T-helper 2 cell treated with Interferon-gamma antibody and Interleukin-4, amounts not matched to agents 5 μg/mL and 100 μg/mL, for 36 hours (primary cell): ENCODE results near the gene GLIPR2.
"Not testable (repeated sequence)": the region's sequence is repeated elsewhere in the genome, so short reads cannot be mapped to it uniquely, and the experiment has no call there.

Source experiments
- DNase-seq: peaks from one replicate; pipeline ENCODE4 v3.0.0; 2021; ENCODE audit warnings: low spot score
- H3K27ac Mint-ChIP-seq: one replicate; pipeline ENCODE4 v1.8.0; 2021; ENCODE audit warnings: mild to moderate bottlenecking, mixed read lengths
- H3K27me3 Mint-ChIP-seq: one replicate; pipeline ENCODE4 v1.8.0; 2021; ENCODE audit warnings: low read depth, mixed read lengths
- H3K36me3 Mint-ChIP-seq: one replicate; pipeline ENCODE4 v1.8.0; 2021; ENCODE audit warnings: low read depth, mixed read lengths
- H3K4me1 Mint-ChIP-seq: one replicate; pipeline ENCODE4 v1.8.0; 2021; ENCODE audit warnings: low read depth, mixed read lengths
- H3K4me3 Mint-ChIP-seq: one replicate; pipeline ENCODE4 v1.8.0; 2022; ENCODE audit warnings: mild to moderate bottlenecking, moderate library complexity, mixed read lengths
- H3K9me3 Mint-ChIP-seq: one replicate; pipeline ENCODE4 v1.8.0; 2021; ENCODE audit warnings: mixed read lengths

Gene GLIPR2

DNA sequence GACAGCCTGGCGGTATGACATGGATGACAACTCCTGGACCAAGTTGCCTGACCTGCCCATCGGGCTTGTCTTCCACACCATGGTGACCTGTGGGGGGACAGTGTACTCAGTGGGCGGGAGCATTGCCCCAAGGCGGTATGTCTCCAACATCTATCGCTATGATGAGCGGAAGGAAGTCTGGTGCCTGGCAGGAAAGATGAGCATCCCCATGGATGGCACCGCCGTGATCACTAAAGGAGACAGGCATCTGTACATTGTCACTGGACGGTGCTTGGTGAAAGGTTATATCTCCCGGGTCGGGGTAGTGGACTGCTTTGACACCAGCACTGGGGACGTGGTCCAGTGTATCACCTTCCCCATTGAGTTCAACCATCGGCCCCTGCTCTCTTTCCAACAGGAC lies 34.0 kb downstream of the GLIPR2 start:
- H3K36me3 Mint-ChIP-seq = no peaks in the 10 kb centered on the region
- no peak overlapping the region for H3K27ac Mint-ChIP-seq
- no peaks in the 10 kb centered on the region for H3K9me3 Mint-ChIP-seq
- no peak for DNase-seq
- H3K4me1 Mint-ChIP-seq = peaks cover 11% of the 10 kb centered on the region
- no peak overlapping the region for H3K4me3 Mint-ChIP-seq
- peaks cover 2% of the 10 kb centered on the region for H3K27me3 Mint-ChIP-seq

DNA sequence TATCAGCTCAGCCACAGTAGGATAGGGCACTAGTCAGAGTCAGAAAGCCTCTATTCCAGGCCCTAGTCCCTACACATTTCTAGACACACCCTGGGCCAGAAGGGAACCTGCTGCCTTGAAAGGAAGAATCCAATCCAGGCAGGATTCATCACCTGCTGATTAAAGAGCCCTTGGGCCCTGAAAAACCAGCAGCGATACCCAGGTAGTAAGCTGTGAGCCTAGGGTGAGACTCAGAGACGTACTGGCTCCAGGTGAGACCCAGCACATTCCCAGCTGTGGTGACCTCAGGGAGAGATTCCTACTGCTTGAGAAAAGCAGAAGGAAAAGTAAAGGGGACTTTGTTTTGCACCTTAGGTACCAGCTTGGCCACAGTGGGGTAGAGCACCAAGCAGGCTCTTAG lies 37.3 kb downstream of the GLIPR2 start:
- Mint-ChIP-seq H3K9me3 (no peaks in the 10 kb centered on the region), H3K4me1 (peaks cover 6% of the 10 kb centered on the region), H3K27me3 (peaks cover 2% of the 10 kb centered on the region), H3K4me3 (no peak overlapping the region), H3K27ac (no peak overlapping the region), H3K36me3 (no peaks in the 10 kb centered on the region)
- no peak for DNase-seq

DNA sequence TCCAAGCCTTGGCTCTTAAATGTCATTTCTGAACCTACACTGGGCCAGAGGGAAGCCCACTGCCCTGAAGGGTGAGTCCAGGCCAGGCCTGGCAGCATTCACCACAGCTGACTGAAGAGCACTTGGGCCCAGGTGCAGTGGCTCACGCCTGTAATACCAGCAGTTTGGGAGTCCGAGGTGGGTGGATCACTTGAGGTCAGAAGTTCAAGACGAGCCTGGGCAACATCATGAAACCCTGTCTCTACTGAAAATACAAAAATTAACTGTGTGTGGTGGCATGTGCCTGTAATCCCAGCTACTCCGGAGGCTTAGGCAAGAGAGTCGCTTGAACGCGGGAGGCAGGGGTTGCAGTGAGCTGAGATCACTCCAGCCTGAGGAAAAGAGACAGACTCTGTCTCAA lies 37.7 kb downstream of the GLIPR2 start:
- no peaks in the 10 kb centered on the region for H3K36me3 Mint-ChIP-seq

DNA sequence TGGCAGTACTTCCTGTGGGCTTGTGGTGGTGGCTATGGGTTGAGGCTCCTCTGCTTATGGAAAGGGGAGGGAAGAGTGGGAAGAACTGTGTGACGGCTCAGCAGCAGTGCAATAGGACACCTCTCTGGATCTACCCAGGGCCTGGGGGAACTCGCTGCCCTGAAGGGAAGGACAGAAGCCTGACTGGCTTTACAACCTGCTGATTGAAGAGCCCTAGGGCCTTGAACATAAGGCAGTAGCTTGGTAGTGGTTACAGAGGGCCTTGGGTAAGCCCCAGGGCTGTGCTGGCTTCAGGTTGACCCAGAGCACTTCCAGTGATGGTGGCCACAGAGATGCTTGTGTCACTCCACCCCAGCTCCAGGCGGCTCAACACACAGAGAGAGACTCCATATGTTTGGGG lies 38.2 kb downstream of the GLIPR2 start:
- H3K36me3 Mint-ChIP-seq = no peaks in the 10 kb centered on the region
- H3K27me3 Mint-ChIP-seq = no peaks in the 10 kb centered on the region
- H3K4me3 Mint-ChIP-seq = no peak overlapping the region
- H3K9me3 Mint-ChIP-seq = no peaks in the 10 kb centered on the region
- no peak overlapping the region for H3K27ac Mint-ChIP-seq
- peaks cover 8% of the 10 kb centered on the region for H3K4me1 Mint-ChIP-seq
- no peak for DNase-seq

More for the DNA sequence above, 37.7 kb downstream of the GLIPR2 start:
- Mint-ChIP-seq H3K27me3 (no peaks in the 10 kb centered on the region), H3K4me3 (no peak overlapping the region), H3K9me3 (no peaks in the 10 kb centered on the region), H3K27ac (no peak overlapping the region), H3K4me1 (peaks cover 8% of the 10 kb centered on the region)
- DNase-seq = no peak

DNA sequence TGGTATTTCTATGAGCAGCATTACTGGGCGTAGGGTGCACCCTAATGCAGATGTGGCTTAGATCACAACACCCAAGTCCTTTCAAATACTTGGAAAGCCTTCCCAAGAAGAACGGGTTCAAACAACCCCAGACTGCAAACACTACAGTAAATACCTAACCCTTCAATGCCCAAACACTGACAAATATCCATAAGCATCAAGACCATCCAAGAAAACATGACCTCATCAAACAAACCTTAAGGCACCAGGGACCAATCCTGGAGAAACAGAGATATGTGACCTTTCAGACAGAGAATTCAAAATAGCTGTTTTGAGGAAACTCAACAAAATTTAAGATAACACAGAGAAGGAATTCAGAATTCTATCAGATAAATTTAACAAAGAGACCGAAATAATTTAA lies 38.7 kb downstream of the GLIPR2 start:
- DNase-seq, H3K9me3 Mint-ChIP-seq, H3K27ac Mint-ChIP-seq, H3K36me3 Mint-ChIP-seq, H3K27me3 Mint-ChIP-seq, H3K4me3 Mint-ChIP-seq, H3K4me1 Mint-ChIP-seq: not testable (repeated sequence)

DNA sequence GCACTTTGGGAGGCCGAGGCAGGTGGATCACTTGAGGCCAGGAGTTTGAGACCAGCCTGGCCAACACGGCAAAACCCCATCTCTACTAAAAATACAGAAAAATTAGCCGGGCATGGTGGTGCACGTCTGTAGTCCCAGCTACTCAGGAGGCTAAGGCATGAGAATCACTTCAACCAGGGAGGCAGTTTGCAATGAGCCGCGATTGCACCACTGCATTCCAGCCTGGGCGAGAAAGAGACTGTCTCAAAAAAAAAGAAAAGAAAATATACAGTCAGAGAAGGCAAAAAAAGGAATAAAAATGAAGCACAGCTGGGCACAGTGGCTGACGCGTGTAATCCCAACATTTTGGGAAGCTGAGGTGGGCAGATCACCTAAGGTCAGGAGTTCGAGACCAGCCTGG lies 40.0 kb downstream of the GLIPR2 start:
- DNase-seq, H3K9me3 Mint-ChIP-seq, H3K4me3 Mint-ChIP-seq, H3K4me1 Mint-ChIP-seq, H3K27ac Mint-ChIP-seq, H3K36me3 Mint-ChIP-seq, H3K27me3 Mint-ChIP-seq: not testable (repeated sequence)

GRCh38 chr9:36177571-36177970 lies 41.0 kb downstream of the GLIPR2 start:
- DNase-seq = no peak
- peaks cover 8% of the 10 kb centered on the region for H3K27me3 Mint-ChIP-seq
- peaks cover 8% of the 10 kb centered on the region for H3K4me1 Mint-ChIP-seq
- no peaks in the 10 kb centered on the region for H3K36me3 Mint-ChIP-seq
- no peak overlapping the region for H3K4me3 Mint-ChIP-seq
- H3K9me3 Mint-ChIP-seq = no peaks in the 10 kb centered on the region
- no peak overlapping the region for H3K27ac Mint-ChIP-seq

GRCh38 chr9:36180243-36180642 lies 43.7 kb downstream of the GLIPR2 start:
- not testable (repeated sequence) for DNase-seq, H3K4me3 Mint-ChIP-seq, H3K4me1 Mint-ChIP-seq, H3K36me3 Mint-ChIP-seq, H3K27me3 Mint-ChIP-seq, H3K27ac Mint-ChIP-seq, H3K9me3 Mint-ChIP-seq

GRCh38 chr9:36187414-36187813 lies 50.9 kb downstream of the GLIPR2 start:
- H3K9me3 Mint-ChIP-seq = no peaks in the 10 kb centered on the region
- DNase-seq = no peak

GRCh38 chr9:36188212-36188611 lies 51.7 kb downstream of the GLIPR2 start:
- no peak for DNase-seq
- Mint-ChIP-seq H3K9me3 (no peaks in the 10 kb centered on the region), H3K27me3 (peaks cover 5% of the 10 kb centered on the region), H3K4me3 (no peak overlapping the region), H3K4me1 (peaks cover 22% of the 10 kb centered on the region), H3K27ac (no peak overlapping the region), H3K36me3 (peaks cover 6% of the 10 kb centered on the region)

More at GRCh38 chr9:36187414-36187813, 50.9 kb downstream of the GLIPR2 start:
- Mint-ChIP-seq H3K4me1 (peaks cover 16% of the 10 kb centered on the region), H3K27ac (no peak overlapping the region), H3K27me3 (peaks cover 5% of the 10 kb centered on the region), H3K4me3 (no peak overlapping the region), H3K36me3 (peaks cover 6% of the 10 kb centered on the region)

- Mint-ChIP-seq H3K9me3 (no peaks in the 10 kb centered on the region), H3K4me1 (peaks cover 37% of the 10 kb centered on the region), H3K36me3 (peaks cover 18% of the 10 kb centered on the region), H3K27ac (no peak overlapping the region), H3K4me3 (peak overlapping the region; percentile 95), H3K27me3 (peaks cover 5% of the 10 kb centered on the region)
- DNase-seq = no peak
These were observed 53.4 kb downstream of the GLIPR2 start for GRCh38 chr9:36189976-36190375.

GRCh38 chr9:36190388-36191289 lies 54.1 kb downstream of the GLIPR2 start, which contains the start of gene CLTA:
TSS of gene CLTA (plus strand) at chr9:36190921. CDS start at chr9:36191057, 136 bp downstream.
- DNase-seq = peak; percentile 94
- Mint-ChIP-seq H3K36me3 (peaks cover 25% of the 10 kb centered on the region), H3K27ac (peak within 1 kb of the TSS; percentile 85), H3K4me1 (peaks cover 39% of the 10 kb centered on the region), H3K27me3 (peaks cover 5% of the 10 kb centered on the region), H3K9me3 (no peaks in the 10 kb centered on the region), H3K4me3 (peak within 1 kb of the TSS; percentile 95)

- peak; percentile 25 for DNase-seq
- peaks cover 39% of the 10 kb centered on the region for H3K4me1 Mint-ChIP-seq
- peak overlapping the region; percentile 85 for H3K27ac Mint-ChIP-seq
- peak overlapping the region; percentile 95 for H3K4me3 Mint-ChIP-seq
- peaks cover 25% of the 10 kb centered on the region for H3K36me3 Mint-ChIP-seq
- peaks cover 5% of the 10 kb centered on the region for H3K27me3 Mint-ChIP-seq
- H3K9me3 Mint-ChIP-seq = no peaks in the 10 kb centered on the region
These were observed 54.7 kb downstream of the GLIPR2 start for GRCh38 chr9:36191290-36191645.

DNA sequence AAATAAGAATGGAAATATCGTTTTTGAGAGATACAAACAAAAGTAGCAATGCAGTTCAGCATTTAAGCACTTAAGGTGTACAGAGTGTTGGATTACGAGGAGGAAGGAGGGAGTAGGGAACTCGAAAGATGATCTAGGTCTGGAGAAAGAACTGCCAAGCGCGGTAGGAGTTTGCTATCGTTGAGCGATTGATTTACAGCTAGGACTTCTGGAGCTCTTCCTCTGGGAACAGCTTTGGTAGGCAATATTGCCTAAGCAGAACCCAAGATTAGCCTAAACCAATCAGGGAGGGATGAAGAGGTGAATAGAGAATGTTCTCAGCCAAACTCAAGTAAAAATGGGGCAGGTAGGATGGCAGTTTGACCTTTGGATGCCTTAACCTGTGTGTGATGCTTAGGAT lies 55.2 kb downstream of the GLIPR2 start:
- Mint-ChIP-seq H3K4me3 (peak overlapping the region; percentile 95), H3K4me1 (peaks cover 39% of the 10 kb centered on the region), H3K27ac (peak overlapping the region; percentile 85), H3K27me3 (peaks cover 5% of the 10 kb centered on the region), H3K36me3 (peaks cover 27% of the 10 kb centered on the region), H3K9me3 (no peaks in the 10 kb centered on the region)
- no peak for DNase-seq

DNA sequence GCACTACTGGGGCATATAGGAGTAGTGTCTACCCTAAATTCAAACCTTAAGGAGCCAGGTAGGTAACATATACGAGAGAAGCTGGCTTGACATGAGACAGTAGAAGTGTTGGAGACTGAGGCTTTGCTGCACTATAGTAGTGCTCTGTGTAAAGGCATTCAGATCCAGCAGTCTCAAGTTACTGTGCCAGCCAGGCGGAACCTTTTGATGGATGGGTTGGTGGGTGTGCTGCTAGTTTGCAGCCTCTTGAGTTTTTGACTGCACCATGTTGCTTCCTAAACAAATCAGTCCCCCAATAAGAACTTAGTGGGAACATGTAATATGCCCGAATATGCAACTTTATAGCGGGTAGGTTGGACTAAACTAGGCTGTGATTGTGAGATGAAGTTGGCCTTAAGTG lies 55.7 kb downstream of the GLIPR2 start:
- peaks cover 29% of the 10 kb centered on the region for H3K36me3 Mint-ChIP-seq
- H3K9me3 Mint-ChIP-seq = no peaks in the 10 kb centered on the region
- H3K4me3 Mint-ChIP-seq = peak overlapping the region; percentile 95
- no peak overlapping the region for H3K27ac Mint-ChIP-seq
- H3K4me1 Mint-ChIP-seq = peaks cover 41% of the 10 kb centered on the region
- peaks cover 5% of the 10 kb centered on the region for H3K27me3 Mint-ChIP-seq
- DNase-seq = no peak
